Chondrocyte (in vitro differentiated cells): ENCODE data around the gene KRCC1. TPM values are rescaled to one million over a fixed set of nuclear protein-coding genes. Genes with fewer than 3 reads are reported as not detected.

Experiments
- DNase-seq: peaks from one replicate; pipeline ENCODE4 v3.0.0; 2021; ENCODE audit warnings: mixed read lengths, low spot score
- H3K27ac Mint-ChIP-seq: one replicate; pipeline ENCODE4 v1.8.0; 2021; ENCODE audit warnings: mild to moderate bottlenecking, moderate library complexity, mixed read lengths; ENCODE audit not compliant: unreplicated experiment
- H3K27me3 Mint-ChIP-seq: 2 replicates; pipeline ENCODE4 v1.8.0; 2021; ENCODE audit warnings: low read depth, mixed read lengths
- H3K36me3 Mint-ChIP-seq: 2 replicates; pipeline ENCODE4 v1.8.0; 2021; ENCODE audit warnings: low read depth, mixed read lengths
- H3K4me1 Mint-ChIP-seq: 2 replicates; pipeline ENCODE4 v1.8.0; 2021; ENCODE audit warnings: low read depth, mild to moderate bottlenecking, mixed read lengths
- H3K4me3 Mint-ChIP-seq: one replicate; pipeline ENCODE4 v1.8.0; 2021; ENCODE audit warnings: mild to moderate bottlenecking, moderate library complexity, mixed read lengths; ENCODE audit not compliant: unreplicated experiment
- H3K9me3 Mint-ChIP-seq: 2 replicates; pipeline ENCODE4 v1.8.0; 2021; ENCODE audit warnings: low read depth, mixed read lengths
- long read RNA-seq: library from polyadenylated mRNA; stranded (forward); transcript quantifications from one replicate; pipeline ENCODE4 v2.0.0, GENCODE V29; 2021
- total RNA-seq: library from RNA; stranded (reverse); gene quantifications from 3 replicates; pipeline ENCODE4 v1.2.1, GENCODE V29; 2021
- TF ChIP-seq, protein P1 (sequence below): fragments of 200-600 bp; sonication (generic); IDR thresholded peaks from 2 replicates; pipeline ENCODE4 v1.5.0; 2021; ENCODE audit warnings: antibody characterized with exemption, mild to moderate bottlenecking, moderate library complexity

KRCC1 gene
- total RNA-seq: 22.8 to 29.3 TPM (median 25.3 TPM) in 3 replicates
- long read RNA-seq, transcript KRCC1-201 (4 exons, 1,753 nt): major isoform, 19 of 24 reads
- long read RNA-seq, partial matches to known transcripts: 1 of 24 reads
- long read RNA-seq, other reads (novel, unspliced or antisense): 4 of 24 reads

DNA sequence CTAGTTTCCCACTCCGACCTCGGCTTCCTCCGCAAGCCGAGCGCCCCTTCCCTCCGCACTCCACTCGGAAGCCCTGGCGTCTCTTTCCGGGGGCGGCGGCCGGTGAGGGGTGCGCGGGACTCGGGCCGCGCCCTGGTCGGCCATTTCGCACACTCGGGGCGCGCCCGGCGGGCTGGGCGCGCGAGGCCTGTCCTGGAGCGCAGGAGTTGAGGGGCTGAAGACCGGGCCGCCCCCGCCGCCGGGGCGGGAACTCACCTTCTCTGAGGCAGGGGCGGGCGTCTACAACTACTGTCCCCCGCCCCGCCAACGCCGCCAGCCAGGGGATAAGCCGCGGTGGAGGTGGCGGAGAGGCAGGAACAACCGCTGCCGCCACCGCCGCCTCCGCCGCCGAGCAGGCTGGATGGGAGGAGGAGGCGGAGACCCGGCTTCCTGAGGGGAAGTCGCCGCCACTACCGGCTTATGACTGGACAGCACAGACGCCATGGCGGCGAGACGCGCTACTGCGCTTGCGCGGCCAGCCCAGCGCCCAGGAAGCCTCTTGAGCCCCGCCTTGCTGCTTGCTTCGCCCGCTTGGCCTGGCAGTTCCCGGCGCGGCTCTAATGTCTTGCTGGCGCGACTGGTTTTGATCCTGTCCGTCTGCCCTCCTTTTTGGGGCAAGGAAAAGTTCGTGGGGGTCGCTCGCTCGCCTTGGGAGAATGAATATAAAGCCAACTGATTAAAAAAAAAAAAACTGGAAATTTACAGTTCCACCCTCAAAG lies at the start of gene KRCC1:
Gene KRCC1, minus strand, starts transcription at position 413 of the 758 bp plus-strand sequence. CDS start 27,220 bp downstream, outside the sequence.
- H3K27ac Mint-ChIP-seq: peak within 1 kb of the TSS; percentile 96
- peak within 1 kb of the TSS; percentile 96 for H3K4me3 Mint-ChIP-seq
- no peaks in the 10 kb centered on the region for H3K27me3 Mint-ChIP-seq
- TF ChIP-seq, protein P1, sequence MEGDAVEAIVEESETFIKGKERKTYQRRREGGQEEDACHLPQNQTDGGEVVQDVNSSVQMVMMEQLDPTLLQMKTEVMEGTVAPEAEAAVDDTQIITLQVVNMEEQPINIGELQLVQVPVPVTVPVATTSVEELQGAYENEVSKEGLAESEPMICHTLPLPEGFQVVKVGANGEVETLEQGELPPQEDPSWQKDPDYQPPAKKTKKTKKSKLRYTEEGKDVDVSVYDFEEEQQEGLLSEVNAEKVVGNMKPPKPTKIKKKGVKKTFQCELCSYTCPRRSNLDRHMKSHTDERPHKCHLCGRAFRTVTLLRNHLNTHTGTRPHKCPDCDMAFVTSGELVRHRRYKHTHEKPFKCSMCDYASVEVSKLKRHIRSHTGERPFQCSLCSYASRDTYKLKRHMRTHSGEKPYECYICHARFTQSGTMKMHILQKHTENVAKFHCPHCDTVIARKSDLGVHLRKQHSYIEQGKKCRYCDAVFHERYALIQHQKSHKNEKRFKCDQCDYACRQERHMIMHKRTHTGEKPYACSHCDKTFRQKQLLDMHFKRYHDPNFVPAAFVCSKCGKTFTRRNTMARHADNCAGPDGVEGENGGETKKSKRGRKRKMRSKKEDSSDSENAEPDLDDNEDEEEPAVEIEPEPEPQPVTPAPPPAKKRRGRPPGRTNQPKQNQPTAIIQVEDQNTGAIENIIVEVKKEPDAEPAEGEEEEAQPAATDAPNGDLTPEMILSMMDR: no peak
- H3K9me3 Mint-ChIP-seq: no peaks in the 10 kb centered on the region
- peaks cover 32% of the 10 kb centered on the region for H3K4me1 Mint-ChIP-seq
- peaks cover 4% of the 10 kb centered on the region for H3K36me3 Mint-ChIP-seq
- peak; percentile 97 for DNase-seq

DNA sequence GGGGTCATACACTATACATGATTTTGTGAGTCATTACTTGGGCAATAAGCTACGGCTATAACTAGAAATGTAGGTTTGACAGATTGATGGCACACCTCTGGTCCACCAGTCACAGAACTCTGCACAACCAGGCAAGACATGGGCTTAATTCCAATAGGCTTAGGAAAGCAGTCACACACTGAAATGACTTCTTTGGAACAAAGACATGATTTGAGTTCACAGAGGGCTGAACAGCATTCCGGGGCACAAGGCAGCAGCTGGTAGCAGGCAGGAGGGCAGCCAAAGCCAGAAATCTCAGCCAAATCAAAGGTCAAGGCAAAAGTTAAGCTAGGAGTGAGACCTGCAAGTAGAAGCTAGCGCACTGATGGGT lies 44.9 kb upstream of the KRCC1 start:
- TF ChIP-seq, protein P1: no peak
- Mint-ChIP-seq H3K4me1 (no peaks in the 10 kb centered on the region), H3K4me3 (no peak overlapping the region), H3K9me3 (no peaks in the 10 kb centered on the region), H3K27ac (no peak overlapping the region), H3K27me3 (peaks cover 12% of the 10 kb centered on the region), H3K36me3 (no peaks in the 10 kb centered on the region)
- no peak for DNase-seq

DNA sequence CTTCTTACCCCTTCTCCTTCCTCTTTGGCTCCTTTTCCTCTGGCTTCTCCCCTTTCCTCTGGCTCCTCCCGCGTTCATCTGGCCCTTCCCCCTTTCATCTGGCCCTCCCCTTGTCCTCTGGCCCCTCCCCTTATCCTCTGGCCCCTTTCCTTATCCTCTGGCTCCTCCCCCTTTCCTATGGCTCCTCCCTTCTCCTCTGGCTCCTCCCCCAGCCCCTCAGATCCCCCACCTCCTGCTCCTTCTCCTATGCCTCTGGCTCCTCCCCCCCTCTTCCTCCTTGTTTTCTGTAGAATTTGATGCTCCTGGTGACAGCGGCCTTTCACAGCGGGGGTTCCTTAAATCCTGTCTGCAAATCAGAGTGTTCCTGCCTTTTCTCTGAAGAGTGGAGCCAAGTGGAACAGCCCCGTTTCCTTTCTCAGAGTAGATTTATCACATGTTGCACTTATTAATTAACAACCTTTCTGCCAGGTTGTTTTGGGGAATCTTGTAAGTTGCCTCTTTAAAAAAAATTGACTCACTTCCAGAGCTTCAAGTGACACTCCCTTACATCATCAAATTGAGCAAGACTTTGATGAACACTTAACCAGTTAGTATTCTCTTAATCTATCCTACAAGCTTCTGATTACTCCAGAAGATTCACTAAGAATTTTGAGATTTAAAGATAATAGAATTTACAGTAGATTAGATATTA lies 44.4 kb upstream of the KRCC1 start:
- no peak for DNase-seq
- Mint-ChIP-seq H3K36me3 (no peaks in the 10 kb centered on the region), H3K4me3 (no peak overlapping the region), H3K9me3 (no peaks in the 10 kb centered on the region), H3K27ac (no peak overlapping the region), H3K4me1 (no peaks in the 10 kb centered on the region), H3K27me3 (peaks cover 14% of the 10 kb centered on the region)
- TF ChIP-seq, protein P1: no peak

DNA sequence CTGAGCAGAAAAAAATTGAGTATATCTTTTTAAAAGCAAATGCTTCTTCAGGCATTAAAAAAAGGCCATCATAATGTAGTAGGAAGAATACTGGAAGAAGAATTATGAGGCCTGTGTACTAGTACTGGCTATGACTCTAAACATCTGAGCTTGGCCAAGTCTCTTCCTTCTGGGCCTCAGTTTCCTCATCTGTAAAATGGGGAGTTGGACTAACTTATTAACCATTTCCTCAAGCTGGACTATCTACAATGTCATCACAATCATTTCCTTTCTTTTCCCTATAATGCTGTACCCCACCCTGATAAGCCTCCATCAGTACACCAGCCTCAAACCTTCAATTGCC lies 42.9 kb upstream of the KRCC1 start:
- no peaks in the 10 kb centered on the region for H3K9me3 Mint-ChIP-seq
- TF ChIP-seq, protein P1: no peak
- no peak overlapping the region for H3K4me3 Mint-ChIP-seq
- H3K27ac Mint-ChIP-seq: no peak overlapping the region
- no peak for DNase-seq
- H3K4me1 Mint-ChIP-seq: no peaks in the 10 kb centered on the region
- H3K27me3 Mint-ChIP-seq: peaks cover 14% of the 10 kb centered on the region
- H3K36me3 Mint-ChIP-seq: no peaks in the 10 kb centered on the region

DNA sequence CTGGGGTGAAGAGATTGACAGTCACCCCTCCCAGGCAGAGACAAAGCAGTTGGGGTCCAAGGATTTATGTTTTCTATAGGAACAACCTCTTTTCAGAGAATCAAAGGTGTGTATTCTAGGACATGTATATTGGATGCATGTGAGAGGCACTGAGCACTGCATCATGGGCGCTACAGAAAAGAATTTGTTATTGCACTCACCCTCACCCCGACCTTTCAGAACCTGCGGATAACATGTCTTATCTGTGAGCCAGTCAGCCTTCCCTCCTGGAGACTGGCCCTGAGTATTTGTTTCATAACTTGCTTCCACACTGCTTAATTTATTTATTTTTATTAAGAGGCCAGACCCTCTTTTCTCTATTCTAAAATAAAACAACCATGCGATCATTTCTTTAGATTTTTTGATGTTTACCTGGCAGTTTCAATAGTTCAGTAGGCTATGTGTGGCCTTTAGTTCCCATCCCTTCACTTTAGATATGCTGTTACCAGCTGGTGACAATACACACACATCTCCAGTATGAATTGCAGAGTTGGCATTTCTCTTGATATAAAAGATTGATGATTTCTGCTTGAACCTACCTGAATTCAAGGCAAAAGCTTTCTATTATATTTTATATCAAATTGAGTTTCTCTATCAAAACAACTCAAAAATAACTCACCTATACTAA lies 42.4 kb upstream of the KRCC1 start:
- no peak overlapping the region for H3K27ac Mint-ChIP-seq
- TF ChIP-seq, protein P1: no peak
- no peak overlapping the region for H3K4me3 Mint-ChIP-seq
- H3K4me1 Mint-ChIP-seq: no peaks in the 10 kb centered on the region
- H3K9me3 Mint-ChIP-seq: no peaks in the 10 kb centered on the region
- peaks cover 13% of the 10 kb centered on the region for H3K27me3 Mint-ChIP-seq
- H3K36me3 Mint-ChIP-seq: no peaks in the 10 kb centered on the region
- no peak for DNase-seq
